GM19468 (cell line): ENCODE measurements around the gene FER.
A peak's percentile ranks its signal among the peaks of the same experiment; 100 is the strongest.
"Not testable (repeated sequence)": the region's sequence is repeated elsewhere in the genome, so short reads cannot be mapped to it uniquely, and the experiment has no call there.

Experiments
- ATAC-seq: cut with Tn5 transposase; IDR thresholded peaks from one replicate; pipeline ENCODE4 v1.9.1; 2021; ENCODE audit warnings: mild to moderate bottlenecking, moderate library complexity, moderate number of reproducible peaks; ENCODE audit not compliant: unreplicated experiment; ENCODE audit errors: extremely low read depth

FER gene

GRCh38 chr5:109022056-109022455 lies 274.4 kb downstream of the FER start:
- ATAC-seq, result no peak

- ATAC-seq, result not testable (repeated sequence)
Observed at GRCh38 chr5:109025729-109026128, 278.0 kb downstream of the FER start.

- no peak for ATAC-seq
Observed at GRCh38 chr5:109027983-109028607, 280.4 kb downstream of the FER start.

- ATAC-seq, result peak; percentile 29
Observed at GRCh38 chr5:109028608-109029299, 281.1 kb downstream of the FER start.

GRCh38 chr5:109029847-109030246 lies 282.1 kb downstream of the FER start:
- no peak for ATAC-seq

- ATAC-seq, result no peak
Observed at GRCh38 chr5:109030360-109031143, 282.9 kb downstream of the FER start.

GRCh38 chr5:109034306-109034705 lies 286.6 kb downstream of the FER start:
- peak; percentile 33 for ATAC-seq

- ATAC-seq, result no peak
Observed at GRCh38 chr5:109035436-109035835, 287.7 kb downstream of the FER start.

GRCh38 chr5:109038209-109038840 lies 290.6 kb downstream of the FER start:
- ATAC-seq, result no peak

GRCh38 chr5:109041317-109041716 lies 293.6 kb downstream of the FER start:
- ATAC-seq, result no peak

GRCh38 chr5:109045710-109046109 lies 298.0 kb downstream of the FER start:
- no peak for ATAC-seq

GRCh38 chr5:109049565-109049964 lies 301.9 kb downstream of the FER start:
- no peak for ATAC-seq

- ATAC-seq, result not testable (repeated sequence)
Observed at GRCh38 chr5:109050321-109050720, 302.6 kb downstream of the FER start.

GRCh38 chr5:109052216-109052615 lies 304.5 kb downstream of the FER start:
- ATAC-seq, result not testable (repeated sequence)

GRCh38 chr5:109053995-109054417 lies 306.3 kb downstream of the FER start:
- ATAC-seq, result no peak

- ATAC-seq, result no peak
Observed at GRCh38 chr5:109060378-109061025, 312.8 kb downstream of the FER start.

GRCh38 chr5:109062664-109063063 lies 315.0 kb downstream of the FER start:
- no peak for ATAC-seq

- no peak for ATAC-seq
Observed at GRCh38 chr5:109063223-109063622, 315.5 kb downstream of the FER start.

GRCh38 chr5:109076741-109077140 lies 329.0 kb downstream of the FER start:
- ATAC-seq, result no peak

GRCh38 chr5:109078448-109078847 lies 330.8 kb downstream of the FER start:
- no peak for ATAC-seq
